ENCODE results near the gene PNPLA2.

Gene PNPLA2, protein sequence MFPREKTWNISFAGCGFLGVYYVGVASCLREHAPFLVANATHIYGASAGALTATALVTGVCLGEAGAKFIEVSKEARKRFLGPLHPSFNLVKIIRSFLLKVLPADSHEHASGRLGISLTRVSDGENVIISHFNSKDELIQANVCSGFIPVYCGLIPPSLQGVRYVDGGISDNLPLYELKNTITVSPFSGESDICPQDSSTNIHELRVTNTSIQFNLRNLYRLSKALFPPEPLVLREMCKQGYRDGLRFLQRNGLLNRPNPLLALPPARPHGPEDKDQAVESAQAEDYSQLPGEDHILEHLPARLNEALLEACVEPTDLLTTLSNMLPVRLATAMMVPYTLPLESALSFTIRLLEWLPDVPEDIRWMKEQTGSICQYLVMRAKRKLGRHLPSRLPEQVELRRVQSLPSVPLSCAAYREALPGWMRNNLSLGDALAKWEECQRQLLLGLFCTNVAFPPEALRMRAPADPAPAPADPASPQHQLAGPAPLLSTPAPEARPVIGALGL

DNA sequence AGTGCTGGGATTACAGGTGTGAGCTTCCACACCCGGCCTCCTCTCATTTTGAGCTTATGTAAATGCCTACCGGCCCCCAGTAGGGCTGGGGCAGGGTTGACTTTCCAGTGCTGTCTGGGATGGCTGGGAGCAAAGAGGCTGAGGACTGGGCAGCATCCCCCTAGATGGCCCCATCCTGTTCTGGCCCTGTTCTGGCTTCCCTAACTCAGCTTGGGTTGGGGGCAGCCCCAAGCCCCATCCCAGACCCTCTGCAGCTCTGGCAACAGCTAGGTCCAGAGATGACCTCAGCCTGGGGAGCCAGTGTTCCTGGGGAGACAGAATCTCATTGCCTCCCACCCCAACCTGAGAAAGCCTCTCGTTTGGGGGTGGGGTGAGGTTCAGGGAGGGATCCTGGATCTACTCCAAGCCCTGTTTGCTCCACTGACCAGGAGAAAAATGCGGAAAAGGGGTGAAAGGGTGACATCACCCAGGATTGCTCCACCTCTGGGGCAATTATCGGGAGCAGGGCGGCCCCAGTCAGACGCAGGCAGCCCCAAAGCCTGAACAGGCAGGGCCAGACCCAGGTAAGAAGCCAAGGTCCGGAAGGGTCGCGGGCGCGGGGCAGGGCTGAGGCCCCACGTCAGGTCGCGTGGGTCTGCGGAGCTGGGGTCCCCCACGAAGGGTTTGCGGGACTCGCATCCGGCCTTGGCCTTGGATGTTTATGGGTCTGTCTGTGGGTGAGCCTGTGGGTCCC is at the start of gene PNPLA2:
Gene PNPLA2 (plus strand): TSS at position 519 of the 733 bp plus-strand sequence. CDS start 805 bp downstream, outside the sequence.
- DNase-seq, result no peak

DNA sequence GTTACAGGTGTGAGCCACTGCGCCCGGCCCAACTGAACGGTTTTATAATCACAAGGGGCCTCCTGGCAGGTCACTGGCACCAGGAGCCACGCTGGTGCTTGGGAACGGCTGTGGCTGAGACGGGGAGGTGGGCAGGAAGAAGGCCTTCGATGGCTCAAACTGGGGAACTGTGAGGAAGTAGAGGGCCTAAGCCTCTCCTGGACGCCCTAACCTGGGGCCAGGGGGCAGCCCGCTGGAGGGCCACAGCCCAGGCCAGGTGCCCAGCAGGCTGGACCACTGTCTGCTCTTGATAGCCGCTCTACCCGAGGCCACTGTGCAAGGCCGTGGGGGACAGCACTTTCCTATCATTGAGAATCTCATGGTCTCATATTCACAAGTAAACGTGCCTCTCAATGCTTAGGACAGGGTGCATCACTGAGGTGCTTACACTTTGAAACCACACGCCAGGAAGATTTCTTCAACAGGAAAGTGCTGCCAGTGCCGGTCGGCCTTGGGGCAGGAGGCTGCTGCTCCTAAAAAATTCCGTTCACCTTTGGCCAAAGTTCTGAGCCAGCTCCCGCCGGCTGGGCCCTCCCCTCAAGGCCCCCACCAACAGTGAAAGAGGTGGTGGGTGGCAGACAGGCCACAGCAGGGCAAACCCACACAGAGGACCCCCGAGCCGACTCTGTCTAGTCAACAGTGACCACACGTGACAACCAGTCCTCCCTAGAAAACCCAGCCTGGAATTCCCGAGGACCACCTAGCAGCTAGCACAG is 48.6 kb upstream of the PNPLA2 start:
- no peak for DNase-seq

DNA sequence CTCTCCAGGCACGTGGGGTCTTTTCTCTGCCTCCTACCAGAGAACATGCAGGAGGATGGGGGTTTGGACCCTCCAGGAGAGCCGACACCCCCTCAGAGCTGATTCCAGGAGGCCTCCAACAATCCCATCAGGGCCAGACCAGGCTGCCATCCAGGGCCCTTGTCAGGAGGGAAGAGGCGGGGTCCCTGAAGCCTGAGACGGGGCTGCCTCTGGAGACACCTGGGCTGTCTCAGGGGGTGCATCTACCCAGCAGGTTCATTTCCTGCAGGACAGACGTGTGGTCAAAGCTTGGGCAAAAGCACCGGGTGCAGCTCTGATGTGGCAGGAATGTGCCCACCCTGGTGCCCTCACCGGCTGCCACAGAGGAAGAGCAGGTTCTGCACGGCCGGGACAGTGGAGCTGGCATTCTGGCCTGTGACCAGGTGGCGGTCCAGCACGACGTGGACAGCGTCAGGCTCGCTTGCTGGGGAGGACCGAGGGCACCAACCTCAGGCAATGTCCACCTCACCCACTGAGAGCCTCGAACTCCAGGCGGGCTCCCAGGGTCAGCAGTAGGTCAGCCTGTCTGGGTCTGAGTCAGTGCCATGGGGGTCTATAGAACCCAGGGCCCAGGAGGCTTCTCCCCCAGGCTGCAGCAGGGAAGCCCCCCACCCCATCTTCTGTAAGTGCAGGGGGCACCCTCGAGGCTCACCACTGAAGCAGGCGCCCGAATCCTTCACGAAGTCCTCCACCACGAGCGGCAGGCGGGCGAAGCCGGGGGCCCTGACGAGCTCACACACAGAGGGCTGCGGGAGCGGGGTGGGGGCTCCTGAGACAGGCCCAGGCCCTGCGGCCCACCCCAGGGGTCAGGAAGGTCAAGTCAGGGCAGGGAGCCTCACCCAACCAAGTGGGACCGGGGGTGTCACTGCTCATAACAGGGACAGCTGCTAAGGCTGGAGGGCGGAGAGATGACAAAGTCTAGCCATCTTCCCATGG is 47.8 kb upstream of the PNPLA2 start:
- DNase-seq, result no peak

DNA sequence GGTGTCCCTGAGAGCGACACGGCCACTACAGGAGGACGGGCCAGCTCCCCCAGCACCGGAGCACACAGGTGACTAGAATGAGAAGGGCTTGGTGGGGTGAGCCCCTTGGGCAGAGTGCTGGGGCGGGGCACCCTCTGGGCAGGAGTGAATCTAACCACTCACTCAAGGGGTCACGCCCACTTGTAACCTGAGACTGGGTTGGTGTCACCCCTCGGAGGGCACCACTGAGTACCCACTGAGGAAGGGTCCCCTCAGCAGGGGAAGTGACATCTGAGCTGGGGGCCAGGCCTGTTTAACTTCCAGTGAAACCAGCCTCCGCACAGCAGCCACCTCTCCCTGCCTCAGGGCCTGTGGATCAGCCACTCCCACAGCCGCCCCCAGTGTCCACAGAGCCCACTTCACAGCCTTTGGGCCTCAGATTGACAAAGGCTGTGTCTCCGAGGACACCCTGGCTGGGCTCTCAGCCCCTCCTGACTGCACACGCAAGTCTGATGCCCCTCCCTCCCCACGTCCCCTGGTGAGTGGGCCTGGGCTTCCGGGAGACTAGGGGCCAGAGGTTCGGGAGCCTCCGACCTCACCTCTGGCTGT is 47.0 kb upstream of the PNPLA2 start:
- DNase-seq, result no peak

DNA sequence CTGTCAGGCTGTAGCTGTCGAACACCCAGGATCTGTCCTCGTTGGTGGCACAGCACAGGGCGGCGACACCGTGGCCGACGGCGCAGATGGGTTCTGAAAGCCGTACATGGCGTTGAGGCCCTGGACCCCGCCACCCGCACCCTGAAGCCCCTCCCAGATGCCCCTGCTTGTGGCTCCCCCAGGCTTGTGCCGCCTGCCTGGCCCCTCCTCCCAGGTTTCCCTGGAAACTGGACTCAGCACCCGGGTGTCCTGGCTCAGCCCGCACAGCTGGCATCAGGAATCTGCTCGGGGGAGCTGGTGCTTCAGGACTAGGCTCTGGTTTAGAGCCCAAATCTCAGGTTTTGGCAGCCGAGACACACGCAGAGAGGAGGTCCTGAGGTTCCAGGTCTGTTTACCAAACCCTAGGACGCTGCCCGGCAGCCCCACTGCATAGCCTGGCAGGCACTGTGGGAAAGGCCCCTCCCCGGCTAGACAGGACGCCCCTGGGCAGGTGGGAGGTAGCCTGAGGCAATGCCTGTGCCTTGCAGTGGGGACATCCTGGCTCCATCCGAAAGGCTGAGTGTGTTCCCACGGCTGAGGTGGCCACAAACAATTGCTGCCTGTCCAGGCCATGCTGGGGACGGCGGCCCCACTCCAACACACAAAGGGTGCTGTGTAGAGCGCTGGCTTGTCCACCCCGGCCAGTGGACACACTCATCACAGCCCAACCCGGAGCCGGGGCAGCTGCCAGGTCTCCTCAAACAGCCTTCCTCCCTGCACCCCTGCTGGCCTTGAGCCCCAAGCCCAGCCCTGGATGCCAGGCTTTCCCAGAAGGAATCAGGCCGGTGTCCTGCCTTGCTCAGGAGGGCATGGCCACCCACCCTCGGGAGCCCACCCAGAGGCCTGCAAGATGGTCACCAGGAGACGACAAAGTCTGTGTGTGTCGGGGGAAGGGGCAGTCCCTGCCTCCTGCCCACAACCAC is 46.0 kb upstream of the PNPLA2 start:
- no peak for DNase-seq

DNA sequence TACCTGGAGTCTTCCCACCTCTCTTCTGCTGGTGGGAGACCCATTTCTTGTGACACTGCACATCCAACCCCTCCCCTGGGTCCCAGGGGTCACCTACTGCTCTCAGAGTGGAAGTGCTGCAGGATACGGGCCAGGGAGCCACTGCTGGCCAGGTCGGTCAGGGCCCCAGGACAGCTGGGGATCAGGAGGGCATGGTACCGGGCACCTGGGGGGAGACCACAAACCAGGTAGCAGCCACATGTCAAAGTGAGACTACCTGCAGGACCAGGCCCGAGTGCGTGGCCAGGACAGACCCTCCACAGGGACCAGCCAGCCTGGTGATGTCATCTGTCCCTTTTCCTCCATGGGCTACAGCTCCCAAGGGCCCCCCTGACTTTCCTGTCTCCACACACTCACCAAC is 45.3 kb upstream of the PNPLA2 start:
- DNase-seq, result no peak

DNA sequence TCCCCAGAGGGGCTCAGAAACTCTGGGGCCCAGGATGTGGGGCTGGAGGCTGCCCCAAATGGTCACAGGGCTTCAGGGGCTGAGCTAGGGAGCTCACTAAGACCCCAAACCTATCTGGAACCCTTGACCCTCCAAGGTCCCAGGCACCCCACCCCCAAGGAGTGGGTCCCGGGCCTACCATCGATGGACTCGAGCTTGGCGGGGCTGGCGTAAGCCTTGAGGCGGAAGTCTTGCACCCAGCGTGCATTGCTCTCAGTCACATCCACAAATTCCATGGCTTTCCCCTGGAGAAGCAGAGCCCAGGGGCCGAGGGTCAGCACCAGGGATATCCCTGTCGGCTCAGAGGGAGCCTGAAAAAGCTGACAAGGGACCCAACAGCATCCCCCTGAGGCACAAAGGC is 44.9 kb upstream of the PNPLA2 start:
- no peak for DNase-seq

DNA sequence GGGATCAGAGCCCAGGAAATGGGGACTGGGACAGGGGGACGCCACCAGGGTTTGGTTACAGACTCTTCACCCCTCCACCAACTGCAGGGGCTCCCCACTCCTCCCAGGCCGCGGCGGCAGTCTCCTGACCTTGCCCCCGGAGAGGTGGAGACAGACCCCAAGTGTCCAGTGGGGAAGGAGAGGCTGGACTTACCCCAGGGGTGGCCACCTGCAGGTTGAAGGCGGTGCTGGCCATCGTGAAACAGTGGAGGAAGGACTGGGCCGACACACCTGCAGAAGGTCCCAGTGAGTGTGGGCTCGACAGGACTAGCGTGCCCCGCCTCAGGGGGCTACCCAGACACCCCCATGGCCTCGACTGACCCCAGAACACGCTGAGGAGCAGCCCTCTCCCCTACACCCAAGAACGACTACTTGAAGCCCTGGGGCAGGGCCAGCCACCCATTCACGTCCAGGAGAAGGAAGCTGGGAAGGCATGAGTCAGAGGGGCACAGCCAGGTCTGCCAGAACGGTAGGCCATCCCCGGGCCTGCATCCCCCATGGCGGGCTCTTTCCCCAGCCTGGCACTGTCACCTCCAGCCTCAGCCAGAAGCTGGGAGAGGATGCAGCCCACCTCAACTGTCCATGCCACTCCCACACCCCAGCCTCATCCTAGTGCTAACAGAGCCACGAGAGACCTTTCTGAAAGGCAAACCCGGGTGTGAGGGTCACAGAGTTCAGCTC is 43.7 kb upstream of the PNPLA2 start:
- DNase-seq, result no peak

DNA sequence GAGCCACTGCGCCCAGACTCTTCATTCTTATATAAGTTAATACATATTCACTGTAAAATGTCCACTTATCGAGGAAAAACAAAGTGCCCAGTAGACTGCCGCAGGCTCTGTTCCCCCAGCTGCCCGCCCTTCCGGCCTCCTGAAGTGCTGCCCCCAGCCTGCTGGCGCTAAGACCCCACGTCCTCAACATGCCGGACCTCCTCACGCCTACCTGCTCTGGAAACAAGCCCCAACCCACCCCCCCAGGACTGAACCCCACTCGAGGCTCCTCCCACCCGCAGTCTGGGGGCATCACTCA is 42.5 kb upstream of the PNPLA2 start:
- DNase-seq, result no peak

DNA sequence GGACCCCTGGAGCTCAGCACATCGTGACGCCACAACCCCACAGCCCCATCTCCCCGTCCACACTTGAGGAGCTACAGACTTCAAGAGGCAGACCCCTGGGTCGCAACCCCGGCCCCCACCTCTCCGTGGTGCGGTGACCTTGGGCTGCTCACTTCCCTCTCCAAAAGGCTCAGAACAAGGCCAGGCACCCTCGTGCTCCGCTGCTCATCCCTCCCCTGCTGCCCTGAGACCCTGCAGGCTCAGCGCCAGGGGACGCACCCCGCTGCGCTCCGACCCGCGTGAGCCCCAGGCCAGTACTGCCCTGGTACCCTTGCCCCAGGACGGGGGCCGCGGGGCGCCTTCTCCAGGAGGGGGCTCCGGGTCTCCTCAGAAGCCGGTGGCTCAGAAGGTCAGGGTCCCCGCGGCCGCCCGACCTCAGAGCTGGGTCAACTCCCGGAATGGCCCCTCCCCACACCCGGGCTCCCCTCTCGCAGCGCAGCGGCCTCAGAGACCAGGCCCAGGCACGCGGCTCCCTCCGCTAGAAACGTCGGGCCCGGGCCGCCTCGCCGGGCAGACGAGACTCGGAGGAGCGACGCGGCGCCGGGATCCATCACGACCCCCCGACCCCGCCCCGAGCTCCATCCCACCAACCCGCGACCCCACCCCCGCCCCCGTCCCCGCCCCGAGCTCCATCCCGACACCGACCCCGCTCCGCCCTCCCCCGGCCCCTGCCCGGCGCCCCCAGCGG is 42.0 kb upstream of the PNPLA2 start:
- DNase-seq, result no peak

DNA sequence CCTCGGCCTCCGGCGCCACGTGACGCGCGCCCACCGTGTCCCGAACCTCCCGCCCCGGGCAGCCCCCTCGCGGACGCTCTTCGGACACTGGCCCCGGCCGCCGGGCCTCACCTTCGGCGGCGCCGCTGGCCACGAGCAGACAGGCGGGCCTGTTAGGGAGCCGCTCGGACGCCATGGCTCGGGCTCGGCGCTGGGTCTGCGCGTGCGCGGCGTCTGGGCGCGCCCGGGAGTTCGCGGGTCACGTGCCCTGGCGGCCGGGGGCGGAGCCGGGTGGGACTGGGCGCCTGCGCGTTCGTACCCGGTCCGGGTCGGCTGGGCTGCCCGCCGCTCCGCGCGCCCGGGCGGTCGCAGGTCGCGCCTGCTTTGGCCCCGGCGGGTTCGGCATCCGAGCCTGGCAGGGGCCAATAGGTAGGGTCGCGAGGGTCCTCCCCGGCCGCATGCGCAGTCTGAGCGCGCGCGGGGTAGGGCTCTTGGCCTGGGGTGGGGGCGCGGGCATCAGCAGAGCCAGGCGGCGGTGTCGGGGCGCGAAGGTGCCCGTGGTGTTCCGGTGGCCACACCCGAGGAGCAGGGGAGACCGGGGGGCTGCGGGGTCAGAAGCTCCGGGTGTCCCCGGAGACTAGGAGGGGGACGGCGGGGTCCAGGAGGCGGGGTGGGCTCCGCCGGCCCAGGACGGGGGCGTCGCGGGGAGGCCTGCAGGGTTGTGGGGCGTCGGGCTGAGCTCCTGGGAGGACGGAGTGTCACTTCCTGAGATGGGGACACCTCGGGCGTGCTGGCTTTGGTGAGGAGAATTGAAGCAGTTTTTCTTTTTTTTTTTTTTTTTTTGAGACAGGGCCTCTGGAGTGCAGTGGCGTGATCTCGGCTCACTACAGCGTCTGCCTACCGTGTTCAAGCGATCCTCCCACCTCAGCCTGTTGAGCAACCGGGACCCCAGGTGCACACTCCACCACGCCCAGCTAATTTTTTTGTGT is 41.1 kb upstream of the PNPLA2 start, which contains the start of gene GATD1:
Gene GATD1 (minus strand): TSS at position 200 of the 968 bp plus-strand sequence. CDS start 25 bp downstream, at position 175.
- peak; percentile 95 for DNase-seq

DNA sequence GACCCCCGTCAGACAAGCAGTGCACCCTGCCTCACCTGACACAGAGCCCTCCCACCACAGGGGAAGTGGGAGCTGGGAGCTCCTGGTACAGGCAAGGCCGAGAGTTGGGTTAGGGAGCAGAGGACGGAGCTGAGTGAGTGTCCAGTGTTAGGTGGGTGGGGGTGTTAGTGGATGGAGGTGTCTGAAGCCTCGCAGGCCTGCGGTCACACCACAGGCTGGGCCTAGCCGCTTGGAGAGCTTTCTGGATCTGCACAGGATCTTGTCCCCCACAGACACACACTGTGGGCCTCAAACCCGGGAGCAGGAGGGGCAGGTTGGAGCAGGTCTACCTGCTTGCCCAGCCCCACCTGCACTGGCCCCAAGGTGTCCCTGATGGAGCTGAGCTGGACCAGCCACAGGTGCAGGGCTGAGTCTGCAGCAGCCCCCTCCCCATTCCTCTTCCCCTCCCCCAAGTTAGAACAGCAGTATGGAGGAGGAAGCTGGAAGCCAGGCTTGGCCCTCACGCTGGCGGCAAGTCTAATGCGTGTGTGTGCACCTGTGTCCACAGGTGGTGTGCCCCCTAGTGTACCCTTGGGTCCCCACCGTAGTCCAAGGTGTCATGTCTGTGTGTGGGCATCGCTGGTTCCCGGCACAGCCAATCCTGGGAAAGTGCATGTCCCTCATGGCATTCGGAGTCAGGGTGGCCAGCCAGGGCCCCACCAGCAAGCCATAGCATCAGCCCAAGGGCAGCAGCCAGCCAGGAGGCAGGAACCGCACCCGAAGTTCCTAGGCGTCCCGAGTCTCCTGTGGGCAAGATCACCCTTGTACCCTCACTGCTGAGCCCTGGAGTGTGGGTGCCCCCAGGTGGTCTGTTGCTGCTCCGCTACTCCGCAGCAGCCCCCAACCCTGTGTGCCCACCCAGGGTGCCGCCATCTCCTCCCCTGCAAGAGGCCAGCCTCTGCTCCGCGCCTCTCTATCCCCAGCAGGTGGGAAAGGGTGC is 39.4 kb upstream of the PNPLA2 start:
- no peak for DNase-seq

DNA sequence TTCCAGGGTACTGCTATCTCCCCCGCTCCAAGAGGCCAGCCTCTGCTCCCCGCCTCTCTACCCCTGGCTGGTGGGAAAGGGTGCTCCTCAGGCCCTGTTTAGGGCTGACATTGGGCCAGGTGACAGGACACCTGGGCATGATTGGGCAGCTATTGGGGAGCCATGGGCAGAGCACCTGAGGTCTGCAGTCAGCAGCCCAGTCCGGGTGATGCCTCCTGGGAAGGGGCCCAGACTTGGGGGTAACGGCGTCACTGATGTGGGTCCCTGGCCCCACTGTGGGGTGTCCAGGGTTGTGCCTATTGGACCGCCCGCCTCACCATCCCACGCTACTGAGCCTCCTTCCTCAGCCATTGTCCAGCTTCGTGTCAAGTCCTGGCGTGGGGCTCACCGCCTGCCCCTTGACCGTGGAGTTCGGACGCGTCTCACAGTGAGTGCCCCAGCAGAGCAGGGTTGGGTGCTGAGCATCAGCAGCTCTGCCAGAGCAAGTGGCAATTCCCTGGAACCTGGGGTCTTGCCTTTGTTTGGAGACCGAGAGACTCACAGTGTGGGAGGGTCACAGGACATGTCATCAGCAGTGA is 38.7 kb upstream of the PNPLA2 start:
- DNase-seq, result no peak

DNA sequence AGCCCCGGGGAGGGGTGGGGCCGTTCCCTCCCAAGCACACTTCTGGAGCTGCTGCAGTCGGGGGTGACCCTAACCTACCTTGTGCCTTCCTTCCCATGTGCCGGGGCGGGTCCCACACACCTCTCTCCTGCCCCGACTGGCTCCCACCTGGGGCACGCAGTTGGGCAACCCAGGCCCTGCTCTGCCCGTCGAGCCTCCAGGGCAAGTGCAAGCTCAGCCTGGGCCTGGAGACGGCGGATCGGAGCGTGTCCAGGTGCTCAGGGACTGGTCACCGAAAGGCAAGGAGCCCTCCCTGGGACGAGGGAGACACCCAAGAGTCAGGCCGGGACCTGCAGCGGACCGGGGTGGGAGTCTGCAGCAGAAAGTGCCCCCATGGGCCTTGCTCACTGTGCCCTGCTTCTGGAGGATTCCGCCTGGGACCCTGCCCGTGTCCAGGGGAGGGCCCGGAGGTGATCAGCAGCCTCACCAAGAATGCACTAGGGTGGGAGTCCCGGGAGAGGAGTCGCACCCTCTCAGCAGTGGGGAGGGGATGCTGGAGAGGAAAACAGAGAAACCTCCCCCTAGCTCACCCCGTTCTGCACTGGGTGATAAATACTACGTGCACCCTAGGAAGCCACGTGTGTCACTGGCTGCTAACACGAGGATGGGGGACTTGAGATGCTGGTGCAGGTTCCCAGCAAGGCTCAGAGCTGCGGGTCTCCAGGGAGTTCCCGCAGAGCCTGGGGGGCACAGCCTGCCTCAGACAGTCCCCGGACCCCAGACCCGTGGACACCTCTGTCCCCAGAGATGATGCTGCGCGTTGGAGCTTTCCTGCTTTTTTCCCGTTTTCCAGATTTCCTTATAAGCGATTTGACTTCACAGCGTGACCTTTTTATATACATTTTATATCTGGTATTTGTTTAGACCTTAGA is 36.2 kb upstream of the PNPLA2 start:
- no peak for DNase-seq

DNA sequence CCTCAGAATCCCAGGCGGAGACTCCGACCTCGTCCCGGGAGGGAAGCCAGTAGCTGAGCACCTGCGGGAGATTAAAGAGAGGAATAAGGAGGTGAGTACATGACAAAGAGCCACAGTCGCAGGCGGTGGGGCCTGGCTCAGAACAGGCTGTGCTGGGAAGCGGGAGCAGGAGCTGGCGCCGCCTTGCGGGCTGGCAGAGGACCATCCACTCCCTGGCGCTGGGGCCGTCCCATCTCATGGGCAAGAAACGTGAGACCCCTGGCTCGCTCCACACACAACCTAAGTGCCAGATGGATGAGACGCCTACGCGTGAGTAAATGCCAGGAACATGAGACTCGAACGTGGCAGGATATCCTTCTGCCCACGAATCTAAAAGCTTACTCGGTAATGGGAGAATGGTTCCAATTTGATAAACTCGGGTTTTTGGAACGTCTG is 35.1 kb upstream of the PNPLA2 start:
- no peak for DNase-seq
